ENCODE data around the gene GNAI3.

The GNAI3 gene

GRCh38 chr1:109527098-109527811 lies 21.2 kb upstream of the GNAI3 start:
- DNase-seq, result no peak

- no peak for DNase-seq
Measured at GRCh38 chr1:109527846-109528695, 20.3 kb upstream of the GNAI3 start.

GRCh38 chr1:109528712-109529111 lies 19.7 kb upstream of the GNAI3 start:
- DNase-seq, result no peak

GRCh38 chr1:109529881-109530456 lies 18.4 kb upstream of the GNAI3 start:
- no peak for DNase-seq

- no peak for DNase-seq
Measured at GRCh38 chr1:109530457-109531087, 17.8 kb upstream of the GNAI3 start.

- DNase-seq, result no peak
Measured at GRCh38 chr1:109531380-109531779, 17.0 kb upstream of the GNAI3 start.

- DNase-seq, result no peak
Measured at GRCh38 chr1:109531826-109532364, 16.5 kb upstream of the GNAI3 start.

GRCh38 chr1:109532365-109533136 lies 15.9 kb upstream of the GNAI3 start:
- peak; percentile 79 to 87 (median 86) for DNase-seq

- no peak for DNase-seq
Measured at GRCh38 chr1:109534307-109534858, 14.0 kb upstream of the GNAI3 start.

- DNase-seq, result no peak
Measured at GRCh38 chr1:109535481-109535880, 12.9 kb upstream of the GNAI3 start.

GRCh38 chr1:109535971-109536491 lies 12.4 kb upstream of the GNAI3 start:
- DNase-seq, result no peak

- DNase-seq, result no peak
Measured at GRCh38 chr1:109537450-109538178, 10.8 kb upstream of the GNAI3 start.

- no peak for DNase-seq
Measured at GRCh38 chr1:109538827-109539555, 9.4 kb upstream of the GNAI3 start.

GRCh38 chr1:109539676-109540075 lies 8.7 kb upstream of the GNAI3 start, which contains the start of gene GPR61:
Gene GPR61, plus strand, starts transcription at chr1:109539872. Its CDS starts 3,151 bp downstream, at chr1:109543023.
- no peak for DNase-seq

- DNase-seq, result no peak
Measured at GRCh38 chr1:109541102-109541501, 7.3 kb upstream of the GNAI3 start.

- no peak for DNase-seq
Measured at GRCh38 chr1:109542657-109543056, 5.8 kb upstream of the GNAI3 start.

GRCh38 chr1:109543283-109543987 lies 5.0 kb upstream of the GNAI3 start:
- DNase-seq, result no peak

GRCh38 chr1:109543988-109544735 lies 4.3 kb upstream of the GNAI3 start:
- no peak for DNase-seq

All from suppressor macrophage treated with lipopolysaccharide for 1 hour (primary cell).